K562 (cell line): ENCODE results near the gene FN3KRP. TPM values are rescaled to one million over a fixed set of nuclear protein-coding genes. Genes with fewer than 3 reads are reported as not detected.

Experiments used
- ELF2 ChIP-seq: fragments of 250-450 bp; sonication (Bioruptor Pico); IDR thresholded peaks from 2 replicates; pipeline ENCODE4 v1.5.0; 2021; ENCODE audit warnings: mild to moderate bottlenecking
- ETV6 ChIP-seq, 3 experiments: fragments of 150-350 bp in 1 of 3; sonication (generic) in 1 of 3; formaldehyde crosslinking in 1 of 3; IDR thresholded peaks; 2 replicates each; pipeline versions ENCODE4 v1.6.1 to v1.8.0; 2014 to 2022; ENCODE audit warnings: borderline replicate concordance in 2 of 3, low read depth in 2 of 3, antibody characterized with exemption in 1 of 3, low read length in 1 of 3, mild to moderate bottlenecking in 1 of 3, missing genetic modification reagents in 1 of 3
- NEUROD1 ChIP-seq: fragments of 150-350 bp; IDR thresholded peaks from 2 replicates; pipeline ENCODE4 v1.6.1; 2014; ENCODE audit warnings: borderline replicate concordance, low read length, low read depth; ENCODE audit not compliant: partially characterized antibody
- ZBTB17 ChIP-seq: fragments of 450-650 bp; formaldehyde crosslinking; IDR thresholded peaks from 2 replicates; pipeline ENCODE4 v1.4.0; 2020; ENCODE audit warnings: mild to moderate bottlenecking
- polyA plus RNA-seq, 8 experiments: library from polyadenylated mRNA; depleted of rRNA in 4 of 8; stranded (reverse) in 5 of 8; unstranded in 3 of 8; fragments of >200 nt; fragmentation: Nextera tagmentation in 2 of 8; fragmentation: Illumina TruSeq in 1 of 8; extraction: Ambion mirVana in 2 of 8; extraction: Trizol in 1 of 8; gene quantifications; 2 replicates each; pipeline versions ENCODE4 v1.2.1 to v1.2.3, GENCODE V29; 2011 to 2014; ENCODE audit warnings: inconsistent platforms in 1 of 8, missing spikeins in 1 of 8
- total RNA-seq, 7 experiments: library from RNA; depleted of rRNA in 6 of 7; stranded (reverse); fragments of >200 nt in 6 of 7; fragmentation: Illumina TruSeq in 2 of 7; extraction: Trizol in 2 of 7; gene quantifications; 2 replicates each; pipeline versions ENCODE4 v1.2.1 to v1.2.3, GENCODE V29; 2011 to 2021; ENCODE audit warnings: low replicate concordance in 1 of 7
- TF ChIP-seq, protein P1 (sequence below): sonication (generic); formaldehyde crosslinking; IDR thresholded peaks from 2 replicates; pipeline ENCODE4 v1.8.1; 2023; ENCODE audit warnings: mild to moderate bottlenecking, missing genetic modification reagents, moderate library complexity
- TF ChIP-seq, protein P2 (sequence below): sonication (generic); formaldehyde crosslinking; IDR thresholded peaks from 2 replicates; pipeline ENCODE4 v1.8.0; 2023; ENCODE audit warnings: missing genetic modification reagents, mild to moderate bottlenecking, borderline replicate concordance
- TF ChIP-seq, protein P3 (sequence below): fragments of 150-350 bp; IDR thresholded peaks from 2 replicates; pipeline ENCODE4 v1.6.1; 2014; ENCODE audit warnings: low read depth, mild to moderate bottlenecking, low read length, borderline replicate concordance

The FN3KRP gene
- total and polyA plus RNA-seq, 9 of the 15 experiments (the other 6 are each of a cell fraction or from before 2014, with no cell fraction given) = 2.0 to 32.1 (median 24.9) TPM

DNA sequence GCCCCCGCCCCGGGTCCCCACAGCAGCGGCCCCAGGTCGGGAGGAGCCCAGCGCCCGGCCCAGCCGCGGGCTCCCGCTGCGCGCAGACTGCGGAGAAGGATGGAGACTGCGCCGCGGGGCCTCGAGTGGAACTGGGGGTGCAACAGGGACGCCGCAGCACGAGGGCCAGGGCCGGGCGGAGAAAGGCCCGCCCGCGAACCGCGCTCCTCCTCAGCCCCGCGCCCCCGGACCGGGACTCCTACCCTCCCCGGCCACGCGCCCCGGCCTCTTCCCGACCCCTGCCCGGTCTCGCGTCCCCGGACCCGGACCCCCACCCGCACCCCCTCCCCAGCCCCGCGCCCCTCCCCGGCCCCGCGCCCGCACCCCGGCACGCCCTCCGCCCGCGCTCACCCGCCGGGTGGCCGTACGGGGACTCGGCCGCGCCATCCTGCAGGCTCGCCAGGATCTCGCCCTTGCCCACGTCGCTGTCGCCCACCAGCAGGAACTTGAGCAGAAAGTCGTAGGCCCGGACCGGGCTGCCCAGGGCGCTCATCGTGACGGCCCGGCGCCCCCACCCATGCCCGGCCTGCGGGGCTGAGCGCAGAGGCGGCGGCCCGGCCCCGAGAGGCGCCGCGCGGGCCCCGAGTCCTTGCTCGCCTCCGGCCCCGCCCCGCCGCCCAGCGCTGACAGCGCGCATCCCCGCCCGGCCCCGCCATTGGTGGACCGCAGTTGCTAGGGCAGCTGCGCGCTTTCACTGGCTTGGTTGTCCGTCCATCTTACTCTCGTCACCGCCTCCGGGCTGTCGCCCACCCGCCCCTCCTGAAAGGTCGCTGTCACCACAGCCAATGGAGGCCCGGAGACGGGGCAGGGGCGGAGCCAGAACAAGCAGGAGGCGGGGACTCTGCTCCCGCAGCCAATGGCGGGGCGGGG lies 18.2 kb upstream of the FN3KRP start, which contains the start of gene RAB40B (continued):
- TF ChIP-seq, protein P1, sequence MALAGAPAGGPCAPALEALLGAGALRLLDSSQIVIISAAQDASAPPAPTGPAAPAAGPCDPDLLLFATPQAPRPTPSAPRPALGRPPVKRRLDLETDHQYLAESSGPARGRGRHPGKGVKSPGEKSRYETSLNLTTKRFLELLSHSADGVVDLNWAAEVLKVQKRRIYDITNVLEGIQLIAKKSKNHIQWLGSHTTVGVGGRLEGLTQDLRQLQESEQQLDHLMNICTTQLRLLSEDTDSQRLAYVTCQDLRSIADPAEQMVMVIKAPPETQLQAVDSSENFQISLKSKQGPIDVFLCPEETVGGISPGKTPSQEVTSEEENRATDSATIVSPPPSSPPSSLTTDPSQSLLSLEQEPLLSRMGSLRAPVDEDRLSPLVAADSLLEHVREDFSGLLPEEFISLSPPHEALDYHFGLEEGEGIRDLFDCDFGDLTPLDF (CRISPR knock-in tag) = no peak
- TF ChIP-seq, protein P2, sequence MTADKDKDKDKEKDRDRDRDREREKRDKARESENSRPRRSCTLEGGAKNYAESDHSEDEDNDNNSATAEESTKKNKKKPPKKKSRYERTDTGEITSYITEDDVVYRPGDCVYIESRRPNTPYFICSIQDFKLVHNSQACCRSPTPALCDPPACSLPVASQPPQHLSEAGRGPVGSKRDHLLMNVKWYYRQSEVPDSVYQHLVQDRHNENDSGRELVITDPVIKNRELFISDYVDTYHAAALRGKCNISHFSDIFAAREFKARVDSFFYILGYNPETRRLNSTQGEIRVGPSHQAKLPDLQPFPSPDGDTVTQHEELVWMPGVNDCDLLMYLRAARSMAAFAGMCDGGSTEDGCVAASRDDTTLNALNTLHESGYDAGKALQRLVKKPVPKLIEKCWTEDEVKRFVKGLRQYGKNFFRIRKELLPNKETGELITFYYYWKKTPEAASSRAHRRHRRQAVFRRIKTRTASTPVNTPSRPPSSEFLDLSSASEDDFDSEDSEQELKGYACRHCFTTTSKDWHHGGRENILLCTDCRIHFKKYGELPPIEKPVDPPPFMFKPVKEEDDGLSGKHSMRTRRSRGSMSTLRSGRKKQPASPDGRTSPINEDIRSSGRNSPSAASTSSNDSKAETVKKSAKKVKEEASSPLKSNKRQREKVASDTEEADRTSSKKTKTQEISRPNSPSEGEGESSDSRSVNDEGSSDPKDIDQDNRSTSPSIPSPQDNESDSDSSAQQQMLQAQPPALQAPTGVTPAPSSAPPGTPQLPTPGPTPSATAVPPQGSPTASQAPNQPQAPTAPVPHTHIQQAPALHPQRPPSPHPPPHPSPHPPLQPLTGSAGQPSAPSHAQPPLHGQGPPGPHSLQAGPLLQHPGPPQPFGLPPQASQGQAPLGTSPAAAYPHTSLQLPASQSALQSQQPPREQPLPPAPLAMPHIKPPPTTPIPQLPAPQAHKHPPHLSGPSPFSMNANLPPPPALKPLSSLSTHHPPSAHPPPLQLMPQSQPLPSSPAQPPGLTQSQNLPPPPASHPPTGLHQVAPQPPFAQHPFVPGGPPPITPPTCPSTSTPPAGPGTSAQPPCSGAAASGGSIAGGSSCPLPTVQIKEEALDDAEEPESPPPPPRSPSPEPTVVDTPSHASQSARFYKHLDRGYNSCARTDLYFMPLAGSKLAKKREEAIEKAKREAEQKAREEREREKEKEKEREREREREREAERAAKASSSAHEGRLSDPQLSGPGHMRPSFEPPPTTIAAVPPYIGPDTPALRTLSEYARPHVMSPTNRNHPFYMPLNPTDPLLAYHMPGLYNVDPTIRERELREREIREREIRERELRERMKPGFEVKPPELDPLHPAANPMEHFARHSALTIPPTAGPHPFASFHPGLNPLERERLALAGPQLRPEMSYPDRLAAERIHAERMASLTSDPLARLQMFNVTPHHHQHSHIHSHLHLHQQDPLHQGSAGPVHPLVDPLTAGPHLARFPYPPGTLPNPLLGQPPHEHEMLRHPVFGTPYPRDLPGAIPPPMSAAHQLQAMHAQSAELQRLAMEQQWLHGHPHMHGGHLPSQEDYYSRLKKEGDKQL (CRISPR knock-in tag) = no peak
- TF ChIP-seq ZBTB17 (no peak), NEUROD1 (peak; percentile 96), ETV6 (IDR thresholded peaks at IDR 0.05; ENCODE audit: borderline replicate concordance in 1 of 2, low read depth in 2 of 2, low read length in 1 of 2) (no peak), ETV6 (CRISPR knock-in tag; IDR thresholded peaks at IDR 0.05; ENCODE audit: borderline replicate concordance) (no peak), ELF2 (CRISPR knock-in tag) (no peak)
- TF ChIP-seq, protein P3, sequence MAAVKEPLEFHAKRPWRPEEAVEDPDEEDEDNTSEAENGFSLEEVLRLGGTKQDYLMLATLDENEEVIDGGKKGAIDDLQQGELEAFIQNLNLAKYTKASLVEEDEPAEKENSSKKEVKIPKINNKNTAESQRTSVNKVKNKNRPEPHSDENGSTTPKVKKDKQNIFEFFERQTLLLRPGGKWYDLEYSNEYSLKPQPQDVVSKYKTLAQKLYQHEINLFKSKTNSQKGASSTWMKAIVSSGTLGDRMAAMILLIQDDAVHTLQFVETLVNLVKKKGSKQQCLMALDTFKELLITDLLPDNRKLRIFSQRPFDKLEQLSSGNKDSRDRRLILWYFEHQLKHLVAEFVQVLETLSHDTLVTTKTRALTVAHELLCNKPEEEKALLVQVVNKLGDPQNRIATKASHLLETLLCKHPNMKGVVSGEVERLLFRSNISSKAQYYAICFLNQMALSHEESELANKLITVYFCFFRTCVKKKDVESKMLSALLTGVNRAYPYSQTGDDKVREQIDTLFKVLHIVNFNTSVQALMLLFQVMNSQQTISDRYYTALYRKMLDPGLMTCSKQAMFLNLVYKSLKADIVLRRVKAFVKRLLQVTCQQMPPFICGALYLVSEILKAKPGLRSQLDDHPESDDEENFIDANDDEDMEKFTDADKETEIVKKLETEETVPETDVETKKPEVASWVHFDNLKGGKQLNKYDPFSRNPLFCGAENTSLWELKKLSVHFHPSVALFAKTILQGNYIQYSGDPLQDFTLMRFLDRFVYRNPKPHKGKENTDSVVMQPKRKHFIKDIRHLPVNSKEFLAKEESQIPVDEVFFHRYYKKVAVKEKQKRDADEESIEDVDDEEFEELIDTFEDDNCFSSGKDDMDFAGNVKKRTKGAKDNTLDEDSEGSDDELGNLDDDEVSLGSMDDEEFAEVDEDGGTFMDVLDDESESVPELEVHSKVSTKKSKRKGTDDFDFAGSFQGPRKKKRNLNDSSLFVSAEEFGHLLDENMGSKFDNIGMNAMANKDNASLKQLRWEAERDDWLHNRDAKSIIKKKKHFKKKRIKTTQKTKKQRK = peak; percentile 63; the same call in 1 of the 2 replicates
